H1 (cell line): Measurements from ENCODE around the gene NRXN3. TPM values are rescaled to one million over a fixed set of nuclear protein-coding genes. Genes with fewer than 3 reads are reported as not detected.
"Not testable (repeated sequence)": the region's sequence is repeated elsewhere in the genome, so short reads cannot be mapped to it uniquely, and the experiment has no call there.

Experiments used
- CTCF ChIA-PET: fragments of 300-600 bp; sonication (Branson Sonifier 250); formaldehyde crosslinking; loops from one replicate; lab custom pipeline; 2021; ENCODE audit not compliant: partially characterized antibody; lab: Charles Lee
- POLR2A ChIA-PET: fragments of 300-600 bp; sonication (Branson Sonifier 250); formaldehyde crosslinking; loops from one replicate; lab custom pipeline; 2021; ENCODE audit warnings: inconsistent platforms; ENCODE audit not compliant: partially characterized antibody; lab: Charles Lee
- DNase-seq, 2 experiments: peaks; one replicate each; pipeline versions ENCODE4 v3.0.0 to v3.0.0-alpha.2; 2010 to 2022; ENCODE audit warnings: low spot score in 2 of 2, low read depth in 1 of 2, mixed read lengths in 1 of 2
- FAIRE-seq: peaks from 2 replicates; lab custom pipeline; 2011; peaks lifted over from hg19 to GRCh38; lab: Jason Lieb, UNC
- H2AFZ ChIP-seq: 2 replicates; pipeline ENCODE4 v1.8.1; 2012; ENCODE audit warnings: low read length, inconsistent platforms
- H2AK5ac ChIP-seq: 2 replicates; pipeline ENCODE4 v1.6.1; 2013; ENCODE audit warnings: low read depth, low read length
- H2BK120ac ChIP-seq: replicated peaks from 2 replicates; pipeline ENCODE3; 2013; ENCODE audit warnings: low read depth, low read length, inconsistent platforms
- H2BK12ac ChIP-seq: 2 replicates; pipeline ENCODE4 v1.6.1; 2013; ENCODE audit warnings: low read depth, low read length
- H2BK15ac ChIP-seq: 2 replicates; pipeline ENCODE4 v1.6.1; 2013; ENCODE audit warnings: low read length
- H2BK20ac ChIP-seq: 2 replicates; pipeline ENCODE4 v1.6.1; 2013; ENCODE audit warnings: low read length
- H2BK5ac ChIP-seq: 2 replicates; pipeline ENCODE4 v1.6.1; 2013; ENCODE audit warnings: low read depth, low read length
- H3K14ac ChIP-seq: 2 replicates; pipeline ENCODE4 v1.6.1; 2013; ENCODE audit warnings: inconsistent platforms; ENCODE audit not compliant: insufficient read length
- H3K18ac ChIP-seq: 2 replicates; pipeline ENCODE4 v1.6.1; 2013; ENCODE audit warnings: low read length; ENCODE audit errors: extremely low read depth
- H3K23ac ChIP-seq: 2 replicates; pipeline ENCODE4 v1.6.1; 2013; ENCODE audit warnings: inconsistent platforms; ENCODE audit not compliant: insufficient read length
- H3K23me2 ChIP-seq: 2 replicates; pipeline ENCODE4 v1.6.1; 2013; ENCODE audit warnings: low read depth, low read length
- H3K27ac ChIP-seq: 2 replicates; pipeline ENCODE4 v1.6.1; 2011; ENCODE audit warnings: low read depth, low read length, inconsistent platforms
- H3K27me3 ChIP-seq, 4 experiments: replicated peaks in 1 of 4; 1 replicate in 1 of 4; 2 replicates in 3 of 4; pipeline versions ENCODE4 v1.6.1 to v1.8.1; 2011 to 2013; ENCODE audit warnings: low read length in 3 of 4, mild to moderate bottlenecking in 3 of 4, inconsistent platforms in 2 of 4, mixed read lengths in 2 of 4, moderate library complexity in 1 of 4; ENCODE audit not compliant: control insufficient read depth in 3 of 4, insufficient read depth in 3 of 4; ENCODE audit errors: extremely low read depth in 1 of 4
- H3K36me3 ChIP-seq, 4 experiments: 2 replicates each; pipeline versions ENCODE4 v1.6.1 to v1.8.1; 2011 to 2013; ENCODE audit warnings: mild to moderate bottlenecking in 4 of 4, low read length in 3 of 4, moderate library complexity in 2 of 4, control low read depth in 1 of 4, inconsistent platforms in 1 of 4; ENCODE audit not compliant: insufficient read depth in 4 of 4, control insufficient read depth in 2 of 4
- H3K4ac ChIP-seq: replicated peaks from 2 replicates; pipeline ENCODE3; 2013; ENCODE audit warnings: low read length, low read depth, mixed read lengths, inconsistent platforms; ENCODE audit not compliant: insufficient read length
- H3K4me1 ChIP-seq, 4 experiments: replicated peaks in 1 of 4; 1 replicate in 1 of 4; 2 replicates in 3 of 4; pipeline versions ENCODE4 v1.6.1 to v1.8.1; 2011 to 2013; ENCODE audit warnings: low read length in 3 of 4, inconsistent platforms in 2 of 4, mixed read lengths in 1 of 4; ENCODE audit not compliant: insufficient read depth in 4 of 4, control insufficient read depth in 3 of 4
- H3K4me2 ChIP-seq, 2 experiments: 2 replicates each; pipeline versions ENCODE4 v1.6.1 to v1.8.1; 2011 to 2013; ENCODE audit warnings: low read depth in 2 of 2, low read length in 2 of 2, control low read depth in 1 of 2, inconsistent platforms in 1 of 2, mild to moderate bottlenecking in 1 of 2; ENCODE audit not compliant: insufficient read depth in 1 of 2
- H3K4me3 ChIP-seq, 4 experiments: fragments of 200-600, 300-600 bp in 1 of 4; sonication (generic), shearing (Covaris generic), sonication (Bioruptor Twin) in 1 of 4; 2 replicates each; pipeline versions ENCODE4 v1.5.1 to v1.8.1; 2011 to 2016; ENCODE audit warnings: low read length in 4 of 4, low read depth in 3 of 4, control low read depth in 2 of 4, inconsistent platforms in 2 of 4, mild to moderate bottlenecking in 2 of 4, mixed read lengths in 1 of 4, moderate library complexity in 1 of 4; ENCODE audit not compliant: insufficient read depth in 2 of 4; ENCODE audit errors: extremely low read depth in 1 of 4
- H3K56ac ChIP-seq: replicated peaks from 2 replicates; pipeline ENCODE3; 2013; ENCODE audit warnings: low read depth, mild to moderate bottlenecking, mixed read lengths, low read length, inconsistent platforms; ENCODE audit not compliant: insufficient read length
- H3K79me1 ChIP-seq: 2 replicates; pipeline ENCODE4 v1.6.1; 2013; ENCODE audit warnings: low read depth, low read length, control low read depth
- H3K79me2 ChIP-seq, 2 experiments: 2 replicates each; pipeline versions ENCODE4 v1.6.1 to v1.8.1; 2012 to 2013; ENCODE audit warnings: low read length in 2 of 2, mild to moderate bottlenecking in 2 of 2, inconsistent platforms in 1 of 2; ENCODE audit not compliant: insufficient read depth in 2 of 2, control insufficient read depth in 1 of 2
- H3K9ac ChIP-seq, 4 experiments: replicated peaks in 1 of 4; 1 replicate in 1 of 4; 2 replicates in 3 of 4; pipeline versions ENCODE4 v1.6.1 to v1.8.1; 2011 to 2013; ENCODE audit warnings: low read depth in 3 of 4, low read length in 3 of 4, control low read depth in 2 of 4, mild to moderate bottlenecking in 2 of 4, moderate library complexity in 2 of 4, inconsistent platforms in 1 of 4; ENCODE audit errors: extremely low read depth in 1 of 4
- H3K9me3 ChIP-seq, 2 experiments: 2 replicates each; pipeline versions ENCODE4 v1.6.1 to v1.8.1; 2012 to 2013; ENCODE audit warnings: mild to moderate bottlenecking in 2 of 2, moderate library complexity in 2 of 2, control low read depth in 1 of 2, inconsistent platforms in 1 of 2, low read depth in 1 of 2, low read length in 1 of 2, mixed read lengths in 1 of 2; ENCODE audit not compliant: insufficient read depth in 2 of 2
- H4K20me1 ChIP-seq, 2 experiments: replicated peaks in 1 of 2; 2 replicates each; pipeline versions ENCODE3 to v1.8.1; 2011 to 2013; ENCODE audit warnings: inconsistent platforms in 2 of 2, low read length in 2 of 2, mild to moderate bottlenecking in 1 of 2; ENCODE audit not compliant: insufficient read depth in 2 of 2, control insufficient read depth in 1 of 2
- H4K5ac ChIP-seq: 2 replicates; pipeline ENCODE4 v1.6.1; 2013; ENCODE audit warnings: low read length, low read depth, mixed read lengths, inconsistent platforms; ENCODE audit not compliant: insufficient read length
- H4K8ac ChIP-seq: 2 replicates; pipeline ENCODE4 v1.8.0; 2013; ENCODE audit warnings: mild to moderate bottlenecking, moderate library complexity, low read length, inconsistent platforms; ENCODE audit not compliant: insufficient read depth; ENCODE audit errors: extremely low read depth
- H4K91ac ChIP-seq: replicated peaks from 2 replicates; pipeline ENCODE3; 2013; ENCODE audit warnings: low read length, mixed read lengths, inconsistent platforms; ENCODE audit not compliant: insufficient read length
- WGBS, 2 experiments: shearing (Covaris generic) in 1 of 2; methylation state at CpG; one replicate each; pipeline versions ENCODE4 v1.1.6 to v1.1.7; 2013 to 2015; ENCODE audit warnings: low lambda C conversion rate in 2 of 2, mixed read lengths in 2 of 2, inconsistent platforms in 1 of 2, low coverage in 1 of 2, missing lambda C conversion rate in 1 of 2; ENCODE audit not compliant: insufficient replicate concordance in 2 of 2, insufficient coverage in 1 of 2, insufficient read length in 1 of 2; ENCODE audit errors: extremely low coverage in 1 of 2, missing lambda C conversion rate in 1 of 2; 5-methylcytosine and 5-hydroxymethylcytosine counted together
- polyA plus RNA-seq, 7 experiments: library from polyadenylated mRNA; depleted of rRNA in 3 of 7; stranded (reverse) in 5 of 7; unstranded in 2 of 7; fragments of >200 nt in 5 of 7; fragments of 200-250 nt in 2 of 7; gene quantifications; 1 replicate in 5 of 7; 2 replicates in 1 of 7; 4 replicates in 1 of 7; pipeline versions ENCODE4 v1.2.1 to v1.2.3, GENCODE V29; 2011 to 2013; ENCODE audit warnings: missing spikeins in 2 of 7, mixed read lengths in 2 of 7
- total RNA-seq: library from RNA; stranded (reverse); fragmentation: NEBNext Ultra II Directional; extraction: Animal tissue kit (Norgen Biotek cat#: 25700); gene quantifications from 2 replicates; pipeline ENCODE4 v1.2.1, GENCODE V29; 2021

NRXN3 gene
- total and polyA plus RNA-seq, 2 of the 8 experiments (the other 6 are each of a cell fraction or from before 2014, with no cell fraction given) = 2.6 to 4.1 TPM

DNA sequence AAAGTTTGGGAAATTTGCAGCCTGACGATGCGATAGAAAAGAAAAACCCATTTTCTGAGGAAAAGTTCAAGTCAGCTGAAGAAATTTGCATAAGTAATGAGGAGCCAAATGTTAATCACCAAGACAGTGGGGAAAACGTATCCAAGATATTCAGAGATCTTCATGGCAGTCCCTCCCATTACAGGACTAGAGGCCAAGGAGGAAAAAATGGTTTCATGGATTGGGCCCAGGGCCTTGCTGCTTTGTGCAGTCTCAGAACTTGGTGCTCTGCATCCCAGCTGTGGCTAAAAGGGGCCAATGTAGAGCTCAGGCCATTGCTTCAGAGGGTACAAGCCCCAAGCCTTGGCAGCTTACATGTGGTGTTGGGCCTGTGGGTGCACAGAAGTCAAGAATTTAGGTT, 403.6 kb downstream of the NRXN3 start:
- H4K5ac ChIP-seq, H3K23me2 ChIP-seq, H3K9ac ChIP-seq, H4K8ac ChIP-seq, H3K27ac ChIP-seq, H3K79me1 ChIP-seq, H2BK15ac ChIP-seq, H2AFZ ChIP-seq, H3K27me3 ChIP-seq, H2BK20ac ChIP-seq, H3K36me3 ChIP-seq, H3K4me2 ChIP-seq, H3K14ac ChIP-seq, H2BK5ac ChIP-seq, H4K91ac ChIP-seq, H3K4me3 ChIP-seq, H2BK120ac ChIP-seq, CTCF ChIA-PET, H2BK12ac ChIP-seq, FAIRE-seq, POLR2A ChIA-PET, H3K4me1 ChIP-seq, H2AK5ac ChIP-seq, H3K18ac ChIP-seq, H3K56ac ChIP-seq, H4K20me1 ChIP-seq, DNase-seq, H3K79me2 ChIP-seq, H3K23ac ChIP-seq, H3K4ac ChIP-seq: not testable (repeated sequence)
- H3K9me3 ChIP-seq = peaks cover 20 to 27% of the 10 kb centered on the region in 2 experiments
- WGBS, 2 experiments = 91% methylated on average over 3 of the region's 3 CpGs; no CpG with 5 or more reads in 1 of the 2 experiments
